Choroid plexus epithelial cell (primary cell): Measurements from ENCODE around the gene NDUFAF8.
A peak's percentile ranks its signal among the peaks of the same experiment; 100 is the strongest.

Source experiments
- DNase-seq: peaks from one replicate; pipeline ENCODE4 v3.0.0-alpha.2; 2010; ENCODE audit warnings: low read depth
- H3K4me3 ChIP-seq: 2 replicates; pipeline ENCODE4 v1.5.1; 2011; ENCODE audit warnings: low read depth, mild to moderate bottlenecking, control low read depth, low read length, moderate library complexity
- CTCF ChIP-seq: conservative IDR thresholded peaks from 2 replicates; pipeline ENCODE4 v1.5.1; 2011; ENCODE audit warnings: low read depth, mild to moderate bottlenecking, control low read depth, inconsistent platforms, low read length, moderate library complexity

Gene NDUFAF8

DNA sequence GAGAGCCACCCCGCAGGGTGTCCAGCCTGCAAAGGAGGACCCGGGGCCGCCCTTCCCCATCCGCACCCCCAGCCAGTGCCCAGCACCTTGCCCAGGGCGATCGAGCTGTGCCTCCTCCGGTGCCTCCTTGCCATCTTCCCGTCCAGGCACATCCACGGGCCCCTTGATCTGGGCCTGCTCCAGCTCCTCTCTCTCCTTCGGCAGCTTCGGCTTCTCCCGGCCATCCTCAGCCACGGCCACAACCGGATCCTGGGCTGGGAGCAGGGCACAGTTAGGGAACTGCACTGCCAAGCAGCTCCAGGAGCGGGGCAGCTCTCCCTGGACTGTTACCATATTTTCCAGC lies 13.8 kb downstream of the NDUFAF8 start:
- TF ChIP-seq CTCF: no peak
- H3K4me3 ChIP-seq: no peak overlapping the region
- no peak for DNase-seq

DNA sequence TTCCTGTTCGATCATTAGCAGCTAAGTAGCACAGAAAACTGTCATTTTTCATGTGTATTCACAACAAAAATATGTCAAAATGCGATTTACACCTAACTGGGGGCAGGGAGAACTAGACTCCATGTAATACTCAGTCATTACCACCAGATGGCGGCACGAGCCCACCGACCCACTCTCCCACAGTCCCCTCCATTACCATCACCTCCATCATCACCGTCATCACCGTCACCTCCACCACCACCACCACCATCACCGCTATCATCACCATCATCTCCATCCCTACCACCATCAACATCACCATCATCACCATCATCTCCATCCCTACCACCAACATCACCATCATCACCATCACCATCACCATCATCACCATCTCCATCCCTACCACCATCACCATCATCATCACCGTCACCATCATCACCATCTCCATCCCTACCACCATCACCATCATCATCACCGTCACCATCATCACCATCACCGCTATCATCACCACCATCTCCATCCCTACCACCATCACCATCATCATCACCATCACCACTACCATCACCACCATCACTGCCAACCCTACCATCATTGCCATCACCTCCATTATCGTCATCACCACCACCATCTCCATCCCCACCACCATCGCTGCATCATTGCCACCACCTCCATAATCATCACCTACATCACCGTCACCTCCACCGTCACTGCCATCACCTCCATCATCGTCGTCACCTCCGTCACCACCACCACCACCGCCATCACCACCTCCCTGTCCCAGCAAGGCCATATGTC lies 14.4 kb downstream of the NDUFAF8 start:
- H3K4me3 ChIP-seq: no peak overlapping the region
- peak; percentile 83 for TF ChIP-seq CTCF
- peak; percentile 55 for DNase-seq

- TF ChIP-seq CTCF: peak; percentile 78
- DNase-seq: peak; percentile 79
- H3K4me3 ChIP-seq: no peak overlapping the region
Measured at GRCh38 chr17:81254955-81255717, 16.0 kb downstream of the NDUFAF8 start.

DNA sequence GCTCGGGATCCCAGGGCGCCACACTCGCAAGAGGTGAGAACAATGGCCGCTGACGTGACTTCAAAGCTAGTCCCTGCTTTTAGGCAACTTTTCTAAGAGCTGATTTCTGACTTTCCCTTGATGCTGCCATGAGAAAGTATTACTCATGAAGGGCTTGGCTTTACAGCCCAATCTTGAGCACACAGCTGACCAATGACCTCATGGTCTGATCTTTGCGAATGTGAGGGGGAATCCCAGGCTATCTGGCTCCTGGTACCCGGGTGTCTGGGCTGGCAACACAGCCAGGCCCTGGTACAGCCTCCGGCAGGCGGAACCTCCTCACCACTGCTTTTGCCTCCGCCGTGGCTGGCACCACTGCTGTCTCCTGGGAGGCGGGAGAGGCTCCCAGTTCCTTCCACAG lies 17.5 kb downstream of the NDUFAF8 start:
- peak; percentile 32 for DNase-seq

DNA sequence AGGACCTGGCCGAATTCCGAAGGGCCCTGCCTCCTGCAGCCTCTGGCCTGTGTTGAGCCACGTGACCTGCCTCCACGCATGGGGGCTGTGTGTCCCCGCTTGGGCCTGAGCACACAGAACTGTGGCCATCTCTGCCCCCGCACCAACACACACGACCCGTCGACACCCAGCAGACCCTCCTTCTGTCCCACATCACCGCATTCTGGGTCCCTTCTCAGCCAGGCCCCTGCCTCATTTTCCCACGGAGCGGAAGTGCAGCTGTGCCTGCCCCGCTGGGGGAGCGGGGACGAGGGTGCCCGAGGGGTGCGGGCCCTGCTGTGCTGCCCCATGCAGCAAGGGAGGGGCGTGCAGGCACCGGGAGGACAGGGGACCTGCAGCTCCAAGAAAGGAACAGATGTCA lies 18.4 kb downstream of the NDUFAF8 start:
- H3K4me3 ChIP-seq: no peak overlapping the region

More for the DNA sequence above, 17.5 kb downstream of the NDUFAF8 start:
- no peak for TF ChIP-seq CTCF
- no peak overlapping the region for H3K4me3 ChIP-seq

GRCh38 chr17:81258292-81258691 lies 19.2 kb downstream of the NDUFAF8 start:
- no peak for DNase-seq
- TF ChIP-seq CTCF: no peak
- no peak overlapping the region for H3K4me3 ChIP-seq

More for the DNA sequence above, 18.4 kb downstream of the NDUFAF8 start:
- no peak for DNase-seq
- no peak for TF ChIP-seq CTCF

GRCh38 chr17:81259058-81259605 lies 20.0 kb downstream of the NDUFAF8 start:
- no peak for TF ChIP-seq CTCF
- DNase-seq: no peak
- no peak overlapping the region for H3K4me3 ChIP-seq
